ENCODE data around the gene NEUROG2. TPM values are rescaled to one million over a fixed set of nuclear protein-coding genes. Genes with fewer than 3 reads are reported as not detected.

The NEUROG2 gene
- not detected in 5 replicates for total RNA-seq (2022; extraction: Qiagen RNA extraction; ENCODE audit: low read depth)

GRCh38 chr4:112516066-112516470 lies at the start of gene NEUROG2:
TSS of gene NEUROG2 (minus strand) at chr4:112516180. CDS start at chr4:112515475, 705 bp downstream.

Other genes starting within 250 kb of the NEUROG2 start
- 4.8 to 6.6 TPM (median 6.4 TPM) in 5 replicates for gene TIFA, start 230.3 kb downstream of the NEUROG2 start, total RNA-seq (2022; extraction: Qiagen RNA extraction; ENCODE audit: low read depth)
- 1.6 to 2.8 TPM (median 2.2 TPM) in 5 replicates for gene ALPK1, start 218.8 kb downstream of the NEUROG2 start, total RNA-seq (2022; extraction: Qiagen RNA extraction; ENCODE audit: low read depth)
- gene ZGRF1, start 120.7 kb upstream of the NEUROG2 start, total RNA-seq (2022; extraction: Qiagen RNA extraction; ENCODE audit: low read depth), result 2.8 to 4.6 TPM (median 3.7 TPM) in 5 replicates
- gene LARP7, start 121.0 kb upstream of the NEUROG2 start, total RNA-seq (2022; extraction: Qiagen RNA extraction; ENCODE audit: low read depth), result 25.6 to 32.6 TPM (median 29.5 TPM) in 5 replicates